SU-DHL-6 (cell line): Measurements from ENCODE around the gene SPAG7.

Source experiments
- H2AFZ ChIP-seq: fragments of 200-600 bp; sonication (generic); 2 replicates; pipeline ENCODE4 v1.6.1; 2014; ENCODE audit warnings: low read depth, mild to moderate bottlenecking, moderate library complexity, mixed read lengths, antibody characterized with exemption, low read length; ENCODE audit not compliant: severe bottlenecking
- H3F3A ChIP-seq: fragments of 200-600 bp; shearing (Covaris generic); 2 replicates; pipeline ENCODE4 v1.6.0; 2016; ENCODE audit warnings: antibody characterized with exemption, mild to moderate bottlenecking; ENCODE audit not compliant: insufficient read depth
- H3K27ac ChIP-seq: fragments of 200-600 bp; sonication (generic); 2 replicates; pipeline ENCODE4 v1.5.1; 2016; ENCODE audit warnings: low read depth, mild to moderate bottlenecking, low read length, moderate library complexity, mixed read lengths
- H3K27me3 ChIP-seq: fragments of 200-600 bp; sonication (generic), shearing (Covaris generic); 2 replicates; pipeline ENCODE4 v1.6.0; 2014; ENCODE audit warnings: mild to moderate bottlenecking, low read length
- H3K36me3 ChIP-seq: fragments of 200-600 bp; sonication (generic); 2 replicates; pipeline ENCODE4 v1.6.1; 2014; ENCODE audit warnings: mild to moderate bottlenecking, low read length, mixed read lengths
- H3K4me2 ChIP-seq: fragments of 300-600, 200-600 bp; shearing (Covaris generic), sonication (generic); 2 replicates; pipeline ENCODE4 v1.6.0; 2014; ENCODE audit warnings: low read length, low read depth, mild to moderate bottlenecking; ENCODE audit not compliant: poor library complexity, severe bottlenecking
- H3K4me3 ChIP-seq: fragments of 200-600 bp; sonication (generic); 2 replicates; pipeline ENCODE4 v1.5.1; 2014; ENCODE audit warnings: antibody characterized with exemption, low read length, mild to moderate bottlenecking, mixed read lengths; ENCODE audit not compliant: insufficient read depth, poor library complexity, severe bottlenecking
- H3K79me2 ChIP-seq: fragments of 200-600 bp; sonication (generic); 2 replicates; pipeline ENCODE4 v1.6.1; 2014; ENCODE audit warnings: mild to moderate bottlenecking, low read length, moderate library complexity; ENCODE audit not compliant: insufficient read depth
- H3K9ac ChIP-seq: fragments of 200-600 bp; sonication (generic); 2 replicates; pipeline ENCODE4 v1.7.0; 2014; ENCODE audit warnings: mild to moderate bottlenecking, low read length
- H3K9me2 ChIP-seq: fragments of 200-600 bp; sonication (generic); replicated peaks from 2 replicates; pipeline ENCODE4 v1.6.1; 2014; ENCODE audit warnings: low read length; ENCODE audit not compliant: insufficient read depth
- H3K9me3 ChIP-seq: fragments of 200-600 bp; sonication (generic); 2 replicates; pipeline ENCODE4 v1.6.1; 2014; ENCODE audit warnings: low read length, mixed read lengths; ENCODE audit not compliant: insufficient read depth
- H4K20me1 ChIP-seq: fragments of 200-600 bp; sonication (generic); 2 replicates; pipeline ENCODE4 v1.6.1; 2014; ENCODE audit warnings: low read depth, mild to moderate bottlenecking, antibody characterized with exemption, low read length, moderate library complexity, mixed read lengths
- CTCF ChIP-seq: fragments of 200-600 bp; sonication (generic); IDR thresholded peaks from one replicate; pipeline ENCODE4 v1.5.1; 2017; ENCODE audit warnings: antibody characterized with exemption, mild to moderate bottlenecking, low read length, moderate library complexity; ENCODE audit not compliant: insufficient read depth, poor library complexity, severe bottlenecking
- EZH2phosphoT487 ChIP-seq: fragments of 200-600 bp; sonication (generic), shearing (Covaris generic); conservative IDR thresholded peaks from 2 replicates; pipeline ENCODE4 v1.6.1; 2018; ENCODE audit warnings: mild to moderate bottlenecking, antibody characterized with exemption, low read length, moderate library complexity, mixed read lengths

Gene SPAG7

GRCh38 chr17:4937553-4937952 lies 30.1 kb downstream of the SPAG7 start:
- no peaks in the 10 kb centered on the region for H3K9me2 ChIP-seq
- H3K9ac ChIP-seq, result no peak overlapping the region
- no peak overlapping the region for H3K4me2 ChIP-seq
- H3K9me3 ChIP-seq, result no peaks in the 10 kb centered on the region
- TF ChIP-seq CTCF (no peak), EZH2phosphoT487 (no peak)
- no peaks in the 10 kb centered on the region for H3K36me3 ChIP-seq
- peaks cover 36% of the 10 kb centered on the region for H3K79me2 ChIP-seq
- H3K4me3 ChIP-seq, result no peak overlapping the region
- H2AFZ ChIP-seq, result no peak overlapping the region
- H3K27ac ChIP-seq, result no peak overlapping the region
- H3K27me3 ChIP-seq, result no peaks in the 10 kb centered on the region
- peaks cover 20% of the 10 kb centered on the region for H3F3A ChIP-seq
- H4K20me1 ChIP-seq, result no peaks in the 10 kb centered on the region

- H3K4me2 ChIP-seq, result no peak overlapping the region
- H3K27me3 ChIP-seq, result no peaks in the 10 kb centered on the region
- H4K20me1 ChIP-seq, result no peaks in the 10 kb centered on the region
- H3K27ac ChIP-seq, result no peak overlapping the region
- peaks cover 27% of the 10 kb centered on the region for H3K79me2 ChIP-seq
- H3K36me3 ChIP-seq, result no peaks in the 10 kb centered on the region
- H3K9me2 ChIP-seq, result no peaks in the 10 kb centered on the region
- peaks cover 10% of the 10 kb centered on the region for H3F3A ChIP-seq
- H3K4me3 ChIP-seq, result no peak overlapping the region
- H3K9ac ChIP-seq, result no peak overlapping the region
- H2AFZ ChIP-seq, result no peak overlapping the region
- TF ChIP-seq CTCF (no peak), EZH2phosphoT487 (no peak)
- H3K9me3 ChIP-seq, result no peaks in the 10 kb centered on the region
These were observed 31.2 kb downstream of the SPAG7 start for GRCh38 chr17:4936436-4936835.

- H3K27me3 ChIP-seq, result no peaks in the 10 kb centered on the region
- TF ChIP-seq EZH2phosphoT487 (no peak), CTCF (no peak)
- H3K9me3 ChIP-seq, result no peaks in the 10 kb centered on the region
- H4K20me1 ChIP-seq, result no peaks in the 10 kb centered on the region
- 0 out of 2 replicates have a peak, but pooled peaks cover 5% of the 10 kb centered on the region for H3F3A ChIP-seq
- no peak overlapping the region for H3K27ac ChIP-seq
- H2AFZ ChIP-seq, result no peak overlapping the region
- peaks cover 19% of the 10 kb centered on the region for H3K79me2 ChIP-seq
- no peak overlapping the region for H3K9ac ChIP-seq
- no peak overlapping the region for H3K4me3 ChIP-seq
- no peaks in the 10 kb centered on the region for H3K36me3 ChIP-seq
- no peaks in the 10 kb centered on the region for H3K9me2 ChIP-seq
- no peak overlapping the region for H3K4me2 ChIP-seq
These were observed 32.0 kb downstream of the SPAG7 start for GRCh38 chr17:4935650-4936049.
